Ishikawa (cell line): ENCODE results near the gene KCNN3.

Experiments
- CEBPB ChIP-seq: IDR thresholded peaks from 2 replicates; pipeline ENCODE4 v1.6.1; 2012
- CREB1 ChIP-seq: IDR thresholded peaks from 2 replicates; pipeline ENCODE4 v1.6.1; 2012; ENCODE audit warnings: low read depth
- EGR1 ChIP-seq: IDR thresholded peaks from 2 replicates; pipeline ENCODE4 v1.6.1; 2012
- EP300 ChIP-seq: IDR thresholded peaks from 2 replicates; pipeline ENCODE4 v1.6.1; 2012; ENCODE audit warnings: borderline replicate concordance
- FOXM1 ChIP-seq: IDR thresholded peaks from 2 replicates; pipeline ENCODE4 v1.6.1; 2012; ENCODE audit warnings: low read depth, borderline replicate concordance
- NFIC ChIP-seq: IDR thresholded peaks from 2 replicates; pipeline ENCODE4 v1.6.1; 2012
- RAD21 ChIP-seq: IDR thresholded peaks from 2 replicates; pipeline ENCODE4 v1.6.1; 2012; ENCODE audit warnings: low read depth
- TAF1 ChIP-seq: IDR thresholded peaks from 2 replicates; pipeline ENCODE4 v1.6.1; 2012; ENCODE audit warnings: low read depth, mild to moderate bottlenecking
- TCF12 ChIP-seq: IDR thresholded peaks from 2 replicates; pipeline ENCODE4 v1.6.1; 2012; ENCODE audit warnings: low read depth
- TEAD4 ChIP-seq: IDR thresholded peaks from 2 replicates; pipeline ENCODE4 v1.6.1; 2012
- YY1 ChIP-seq: IDR thresholded peaks from 2 replicates; pipeline ENCODE4 v1.6.1; 2012; ENCODE audit warnings: low read depth
- ZBTB7A ChIP-seq: IDR thresholded peaks from 2 replicates; pipeline ENCODE4 v1.6.1; 2012; ENCODE audit warnings: low read depth
- TF ChIP-seq, protein P1 (sequence below): IDR thresholded peaks from 2 replicates; pipeline ENCODE4 v1.6.1; 2012
- TF ChIP-seq, protein P2 (sequence below): IDR thresholded peaks from 2 replicates; pipeline ENCODE4 v1.6.1; 2012
- TF ChIP-seq, protein P3 (sequence below): IDR thresholded peaks from 2 replicates; pipeline ENCODE4 v1.6.1; 2012; ENCODE audit warnings: low read depth, mild to moderate bottlenecking

KCNN3 gene

DNA sequence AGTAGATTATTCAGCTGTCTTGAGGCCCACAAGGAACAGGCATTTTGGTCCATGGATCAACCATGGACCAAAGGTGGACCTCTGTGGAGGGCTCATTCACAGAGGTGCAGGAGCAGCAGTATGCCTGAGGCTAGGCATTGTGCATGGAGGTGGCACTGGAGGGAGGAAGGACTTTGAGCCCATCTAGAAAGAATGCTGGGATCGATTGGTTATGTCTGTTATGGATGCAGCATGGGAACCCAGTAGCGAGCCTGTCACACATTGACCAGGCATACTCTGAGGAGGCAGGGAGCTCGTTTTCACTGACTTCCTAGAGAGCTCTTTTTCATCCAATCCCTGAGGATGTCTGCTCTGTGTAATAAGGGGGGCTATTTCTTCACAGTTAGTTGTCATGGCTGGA lies 75.5 kb downstream of the KCNN3 start:
- no peak for TF ChIP-seq EGR1
- TF ChIP-seq, protein P1, sequence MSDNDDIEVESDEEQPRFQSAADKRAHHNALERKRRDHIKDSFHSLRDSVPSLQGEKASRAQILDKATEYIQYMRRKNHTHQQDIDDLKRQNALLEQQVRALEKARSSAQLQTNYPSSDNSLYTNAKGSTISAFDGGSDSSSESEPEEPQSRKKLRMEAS, result no peak
- no peak for TF ChIP-seq TEAD4
- TF ChIP-seq YY1, result no peak
- TF ChIP-seq CEBPB, result no peak
- TF ChIP-seq RAD21, result no peak
- TF ChIP-seq, protein P2, sequence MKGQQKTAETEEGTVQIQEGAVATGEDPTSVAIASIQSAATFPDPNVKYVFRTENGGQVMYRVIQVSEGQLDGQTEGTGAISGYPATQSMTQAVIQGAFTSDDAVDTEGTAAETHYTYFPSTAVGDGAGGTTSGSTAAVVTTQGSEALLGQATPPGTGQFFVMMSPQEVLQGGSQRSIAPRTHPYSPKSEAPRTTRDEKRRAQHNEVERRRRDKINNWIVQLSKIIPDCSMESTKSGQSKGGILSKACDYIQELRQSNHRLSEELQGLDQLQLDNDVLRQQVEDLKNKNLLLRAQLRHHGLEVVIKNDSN, result no peak
- no peak for TF ChIP-seq TCF12
- no peak for TF ChIP-seq NFIC
- no peak for TF ChIP-seq EP300
- no peak for TF ChIP-seq ZBTB7A
- TF ChIP-seq, protein P3, sequence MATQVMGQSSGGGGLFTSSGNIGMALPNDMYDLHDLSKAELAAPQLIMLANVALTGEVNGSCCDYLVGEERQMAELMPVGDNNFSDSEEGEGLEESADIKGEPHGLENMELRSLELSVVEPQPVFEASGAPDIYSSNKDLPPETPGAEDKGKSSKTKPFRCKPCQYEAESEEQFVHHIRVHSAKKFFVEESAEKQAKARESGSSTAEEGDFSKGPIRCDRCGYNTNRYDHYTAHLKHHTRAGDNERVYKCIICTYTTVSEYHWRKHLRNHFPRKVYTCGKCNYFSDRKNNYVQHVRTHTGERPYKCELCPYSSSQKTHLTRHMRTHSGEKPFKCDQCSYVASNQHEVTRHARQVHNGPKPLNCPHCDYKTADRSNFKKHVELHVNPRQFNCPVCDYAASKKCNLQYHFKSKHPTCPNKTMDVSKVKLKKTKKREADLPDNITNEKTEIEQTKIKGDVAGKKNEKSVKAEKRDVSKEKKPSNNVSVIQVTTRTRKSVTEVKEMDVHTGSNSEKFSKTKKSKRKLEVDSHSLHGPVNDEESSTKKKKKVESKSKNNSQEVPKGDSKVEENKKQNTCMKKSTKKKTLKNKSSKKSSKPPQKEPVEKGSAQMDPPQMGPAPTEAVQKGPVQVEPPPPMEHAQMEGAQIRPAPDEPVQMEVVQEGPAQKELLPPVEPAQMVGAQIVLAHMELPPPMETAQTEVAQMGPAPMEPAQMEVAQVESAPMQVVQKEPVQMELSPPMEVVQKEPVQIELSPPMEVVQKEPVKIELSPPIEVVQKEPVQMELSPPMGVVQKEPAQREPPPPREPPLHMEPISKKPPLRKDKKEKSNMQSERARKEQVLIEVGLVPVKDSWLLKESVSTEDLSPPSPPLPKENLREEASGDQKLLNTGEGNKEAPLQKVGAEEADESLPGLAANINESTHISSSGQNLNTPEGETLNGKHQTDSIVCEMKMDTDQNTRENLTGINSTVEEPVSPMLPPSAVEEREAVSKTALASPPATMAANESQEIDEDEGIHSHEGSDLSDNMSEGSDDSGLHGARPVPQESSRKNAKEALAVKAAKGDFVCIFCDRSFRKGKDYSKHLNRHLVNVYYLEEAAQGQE, result no peak
- TF ChIP-seq CREB1, result no peak

DNA sequence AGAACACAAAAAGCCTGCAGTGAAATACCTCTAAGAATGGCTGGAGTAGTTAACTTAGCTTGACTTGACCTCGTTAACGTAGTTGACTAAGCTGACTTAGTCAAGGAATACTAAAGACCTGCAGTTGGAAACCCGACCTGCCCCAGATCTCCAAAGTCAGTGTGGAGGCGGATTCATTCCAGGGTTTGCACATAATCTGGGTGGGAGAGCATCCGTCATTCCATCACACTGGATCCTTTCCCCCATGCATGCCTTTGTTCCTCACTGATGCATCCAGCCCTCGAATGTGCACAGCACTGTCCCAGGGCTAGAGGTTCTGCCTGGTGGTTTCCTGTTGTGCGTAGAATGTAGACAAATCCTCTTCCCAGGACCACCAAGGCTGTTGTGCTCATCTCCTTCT lies 76.4 kb downstream of the KCNN3 start:
- TF ChIP-seq, protein P3, result no peak
- TF ChIP-seq NFIC (no peak), CREB1 (no peak), TEAD4 (no peak), YY1 (no peak), FOXM1 (no peak)
- TF ChIP-seq, protein P1, result no peak
- TF ChIP-seq, protein P2, result no peak

DNA sequence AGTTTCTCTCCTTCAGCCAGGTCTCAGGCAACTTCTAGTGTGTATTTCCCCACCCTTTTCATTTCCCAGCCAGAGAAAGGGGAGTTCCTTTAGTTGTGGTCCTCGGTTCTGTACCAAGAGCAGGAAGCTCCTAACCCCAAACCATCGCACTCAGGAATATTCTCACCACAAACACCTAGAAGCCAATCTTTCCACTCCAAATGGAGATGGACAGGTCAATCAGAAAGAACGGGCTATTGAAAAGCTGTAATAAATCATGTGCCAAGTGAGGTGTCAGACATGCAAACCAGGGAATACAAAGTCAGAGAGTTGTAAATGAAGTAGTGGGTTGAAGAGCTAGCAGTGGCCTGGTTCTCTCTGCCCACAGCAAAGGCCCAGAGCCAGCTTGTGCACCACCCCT lies 77.2 kb downstream of the KCNN3 start:
- TF ChIP-seq CEBPB, result no peak
- no peak for TF ChIP-seq TAF1
- TF ChIP-seq EGR1, result no peak
- TF ChIP-seq TEAD4, result no peak
- TF ChIP-seq, protein P3, result no peak
- TF ChIP-seq, protein P2, result no peak
- no peak for TF ChIP-seq NFIC
- TF ChIP-seq ZBTB7A, result no peak
- no peak for TF ChIP-seq TCF12
- no peak for TF ChIP-seq CREB1
- TF ChIP-seq, protein P1, result no peak
- TF ChIP-seq YY1, result no peak
- TF ChIP-seq EP300, result no peak

DNA sequence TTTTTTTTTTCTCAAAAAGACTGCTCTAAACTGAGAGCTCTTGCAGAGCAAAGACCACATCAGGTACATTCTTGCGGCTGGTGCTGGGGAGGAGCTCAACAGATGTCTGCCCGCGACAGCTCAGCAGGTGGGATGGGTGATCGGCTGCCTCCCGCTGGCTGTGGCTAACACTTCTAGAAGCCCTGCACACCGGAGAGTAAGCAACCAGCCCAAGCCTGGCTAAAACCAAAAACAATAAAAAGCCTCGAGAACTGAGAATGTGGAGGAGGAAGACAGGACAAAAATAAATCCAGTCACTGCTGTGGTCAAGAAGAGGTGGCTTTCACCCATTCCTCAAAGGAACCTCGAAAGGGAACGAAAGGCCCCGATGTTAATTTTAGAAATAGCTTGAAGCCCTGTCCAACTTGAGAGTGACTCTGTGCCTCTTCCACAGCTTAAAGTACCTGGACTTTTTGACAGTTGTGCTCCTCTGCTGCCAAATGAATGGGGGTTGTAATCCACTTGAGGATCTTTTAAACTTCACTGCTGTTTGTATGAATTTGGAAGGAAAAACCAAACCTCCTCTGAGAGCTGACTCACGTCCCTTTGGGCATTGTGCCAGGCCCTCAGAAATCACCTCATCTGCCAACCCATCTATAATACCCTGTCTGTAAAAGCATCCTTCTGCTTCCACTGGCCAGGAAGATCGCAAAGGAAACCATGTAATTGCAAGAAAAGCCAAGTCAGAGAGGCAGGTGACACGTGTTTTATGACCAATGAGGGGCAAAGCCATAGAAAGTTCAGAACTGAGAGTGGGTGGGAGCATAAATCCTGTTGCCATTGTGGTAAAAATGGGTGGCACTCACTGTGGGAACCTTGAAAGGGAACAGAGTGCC lies 78.6 kb downstream of the KCNN3 start:
- TF ChIP-seq EGR1, result no peak
- no peak for TF ChIP-seq NFIC
- TF ChIP-seq RAD21, result no peak
- no peak for TF ChIP-seq CEBPB
- no peak for TF ChIP-seq TAF1
- no peak for TF ChIP-seq ZBTB7A
- TF ChIP-seq YY1, result no peak
- TF ChIP-seq, protein P3, result no peak
- no peak for TF ChIP-seq FOXM1
- no peak for TF ChIP-seq CREB1
- TF ChIP-seq TCF12, result no peak
- TF ChIP-seq, protein P1, result no peak
- TF ChIP-seq, protein P2, result no peak
- TF ChIP-seq EP300, result no peak
- TF ChIP-seq TEAD4, result no peak
